ENCODE results near the gene MAP2K3. TPM values are rescaled to one million over a fixed set of nuclear protein-coding genes. Genes with fewer than 3 reads are reported as not detected.

MAP2K3 gene
- total RNA-seq, 4 donors from 2014 or later: 23.3 to 42.4 (median 30.5) TPM

- no peaks in the 10 kb centered on the region for H3K27me3 ChIP-seq
- H3K9me3 ChIP-seq: no peaks in the 10 kb centered on the region
- H3K4me3 ChIP-seq: peak overlapping the region; percentile 82 to 93 (median 86)
- H3K36me3 ChIP-seq: peaks cover 0 to 14% (median 3%) of the 10 kb centered on the region in 4 donors
- WGBS: 10% methylated on average over 6 of the region's 18 CpGs
- TF ChIP-seq POLR2AphosphoS5 (IDR thresholded peaks at IDR 0.05): peak; percentile 92 to 97
- peak; percentile 57 for TF ChIP-seq POLR2A (IDR thresholded peaks at IDR 0.05; ENCODE audit: low read depth)
- peak; percentile 55 for TF ChIP-seq EP300 (IDR thresholded peaks at IDR 0.05)
- no peak for TF ChIP-seq CTCF (IDR thresholded peaks at IDR 0.05)
- peak overlapping the region; percentile 93 to 98 (median 96) for H3K27ac ChIP-seq (replicated peaks in 1 of 4)
- intact Hi-C loops (cut with DNase I): no loop called here
- H3K4me1 ChIP-seq: peaks cover 55 to 80% (median 76%) of the 10 kb centered on the region in 4 donors
- peak; percentile 99 for DNase-seq (ENCODE audit: extremely low spot score)
Measured at GRCh38 chr17:21287703-21288449, 3.4 kb downstream of the MAP2K3 start.

GRCh38 chr17:21288571-21289017 is 4.1 kb downstream of the MAP2K3 start:
- H3K27me3 ChIP-seq: no peaks in the 10 kb centered on the region
- peaks cover 0 to 17% (median 3%) of the 10 kb centered on the region in 4 donors for H3K36me3 ChIP-seq
- WGBS: 80% methylated on average over 3 of the region's 6 CpGs
- intact Hi-C loops (cut with DNase I): no loop called here
- TF ChIP-seq EP300 (IDR thresholded peaks at IDR 0.05) (no peak), POLR2AphosphoS5 (IDR thresholded peaks at IDR 0.05) (no peak)
- H3K27ac ChIP-seq (replicated peaks in 1 of 4): peak overlapping the region; percentile 93 to 98 (median 96)
- H3K4me1 ChIP-seq: peaks cover 51 to 81% (median 69%) of the 10 kb centered on the region in 4 donors
- H3K4me3 ChIP-seq: peak overlapping the region; percentile 82 to 93 (median 86)
- H3K9me3 ChIP-seq: no peaks in the 10 kb centered on the region
- no peak for DNase-seq (ENCODE audit: extremely low spot score)

- intact Hi-C loops (cut with DNase I): no loop called here
- TF ChIP-seq POLR2AphosphoS5 (IDR thresholded peaks at IDR 0.05) (no peak), POLR2A (IDR thresholded peaks at IDR 0.05; ENCODE audit: low read depth) (no peak), CTCF (IDR thresholded peaks at IDR 0.05) (no peak), EP300 (IDR thresholded peaks at IDR 0.05) (no peak)
- H3K36me3 ChIP-seq: peaks cover 0 to 17% (median 3%) of the 10 kb centered on the region in 4 donors
- peaks cover 49 to 82% (median 63%) of the 10 kb centered on the region in 4 donors for H3K4me1 ChIP-seq
- no peaks in the 10 kb centered on the region for H3K27me3 ChIP-seq
- H3K4me3 ChIP-seq: no peak overlapping the region
- WGBS: 77% methylated on average over 8 of the region's 11 CpGs
- DNase-seq (ENCODE audit: extremely low spot score): no peak
- peak overlapping the region; percentile 93 to 98 (median 96) for H3K27ac ChIP-seq (replicated peaks in 1 of 4)
- no peaks in the 10 kb centered on the region for H3K9me3 ChIP-seq
Measured at GRCh38 chr17:21289175-21289901, 4.8 kb downstream of the MAP2K3 start.

- H3K36me3 ChIP-seq: peaks cover 0 to 17% (median 3%) of the 10 kb centered on the region in 4 donors
- TF ChIP-seq CTCF (IDR thresholded peaks at IDR 0.05) (peak in 2 of 3 experiments; percentile 11 to 32), POLR2AphosphoS5 (IDR thresholded peaks at IDR 0.05) (no peak)
- WGBS: 39% methylated on average over 13 of the region's 18 CpGs
- no peaks in the 10 kb centered on the region for H3K9me3 ChIP-seq
- peak overlapping the region; percentile 93 to 98 (median 96) for H3K27ac ChIP-seq (replicated peaks in 1 of 4)
- peaks cover 52 to 88% (median 70%) of the 10 kb centered on the region in 4 donors for H3K4me1 ChIP-seq
- H3K27me3 ChIP-seq: no peaks in the 10 kb centered on the region
- no peak overlapping the region for H3K4me3 ChIP-seq
- DNase-seq (ENCODE audit: extremely low spot score): no peak
- intact Hi-C loops (cut with DNase I): no loop called here
Measured at GRCh38 chr17:21289902-21290571, 5.5 kb downstream of the MAP2K3 start.

Data from esophagus muscularis mucosa (tissue), 4 donors.